DOHH2 (cell line): ENCODE results near the gene GNG4.

Experiments
- CTCF ChIP-seq: fragments of 200-600 bp; sonication (generic); IDR thresholded peaks from one replicate; pipeline ENCODE4 v1.5.1; 2014; ENCODE audit warnings: antibody characterized with exemption, mild to moderate bottlenecking, low read depth, low read length; ENCODE audit not compliant: poor library complexity, severe bottlenecking
- EZH2phosphoT487 ChIP-seq: fragments of 200-600 bp; sonication (generic); IDR thresholded peaks from 2 replicates; pipeline ENCODE4 v1.6.1; 2017; ENCODE audit warnings: borderline replicate concordance, mild to moderate bottlenecking, antibody characterized with exemption, low read length, moderate library complexity, mixed read lengths

DNA sequence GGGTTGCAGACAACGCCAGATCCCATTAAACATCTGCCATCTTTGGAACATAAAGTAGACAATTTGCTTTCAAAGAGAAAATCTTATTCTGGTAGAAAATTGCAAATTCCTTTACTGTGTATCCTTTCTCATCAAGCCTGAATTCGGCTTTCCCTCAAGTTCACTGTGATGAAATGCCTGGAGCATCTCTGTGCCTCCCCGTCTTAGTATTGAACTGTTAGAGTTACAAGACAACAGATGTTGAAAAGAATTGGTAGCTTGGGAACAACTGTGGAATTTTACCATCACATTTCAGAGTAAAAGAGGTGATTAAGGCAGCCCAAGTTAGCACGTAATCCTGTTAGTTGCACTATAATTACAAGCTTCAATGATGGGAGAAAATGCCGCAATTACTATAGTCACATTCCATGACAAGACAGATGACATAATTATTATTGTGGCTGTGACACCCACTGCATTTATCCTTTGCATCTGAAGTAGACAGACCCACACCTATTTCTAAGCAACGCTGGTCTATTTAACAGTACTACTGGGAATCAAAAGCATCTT, 90.9 kb downstream of the GNG4 start:
- no peak for TF ChIP-seq CTCF
- TF ChIP-seq EZH2phosphoT487, result no peak
